ENCODE data around the gene MRPL34.

The MRPL34 gene

GRCh38 chr19:17296976-17297375 is 8.7 kb upstream of the MRPL34 start:
- Histone ChIP-seq H3K4me3 (ENCODE audit: low read depth, low read length) (no peak overlapping the region), H3K27me3 (ENCODE audit: control insufficient read depth, insufficient read depth, low read length) (no peaks in the 10 kb centered on the region), H3K9me3 (ENCODE audit: control insufficient read depth, low read length) (no peaks in the 10 kb centered on the region), H3K36me3 (ENCODE audit: control insufficient read depth, insufficient read depth, low read length) (no peaks in the 10 kb centered on the region), H3K79me2 (peaks cover 3% of the 10 kb centered on the region), H2AFZ (no peak overlapping the region), H3K27ac (peak overlapping the region; percentile 62), H3K9ac (no peak overlapping the region), H3K4me1 (peaks cover 5% of the 10 kb centered on the region), H3K4me2 (ENCODE audit: low read length) (no peak overlapping the region)
- no peak for TF ChIP-seq CTCF (IDR thresholded peaks at IDR 0.05)

- Histone ChIP-seq H3K9me3 (ENCODE audit: control insufficient read depth, low read length) (no peaks in the 10 kb centered on the region), H3K9ac (no peak overlapping the region), H3K36me3 (ENCODE audit: control insufficient read depth, insufficient read depth, low read length) (no peaks in the 10 kb centered on the region), H3K4me2 (ENCODE audit: low read length) (no peak overlapping the region), H3K27ac (no peak overlapping the region), H3K4me1 (peaks cover 20% of the 10 kb centered on the region), H3K4me3 (ENCODE audit: low read depth, low read length) (no peak overlapping the region), H2AFZ (no peak overlapping the region), H3K27me3 (ENCODE audit: control insufficient read depth, insufficient read depth, low read length) (no peaks in the 10 kb centered on the region), H3K79me2 (peaks cover 8% of the 10 kb centered on the region)
- no peak for TF ChIP-seq CTCF (IDR thresholded peaks at IDR 0.05)
Observed at GRCh38 chr19:17300992-17301619, 4.6 kb upstream of the MRPL34 start.

GRCh38 chr19:17302391-17303166 is 3.1 kb upstream of the MRPL34 start:
- Histone ChIP-seq H3K4me3 (ENCODE audit: low read depth, low read length) (peak overlapping the region; percentile 75), H3K27ac (peak overlapping the region; percentile 90), H3K36me3 (ENCODE audit: control insufficient read depth, insufficient read depth, low read length) (no peaks in the 10 kb centered on the region), H2AFZ (peak overlapping the region; percentile 92), H3K4me2 (ENCODE audit: low read length) (peak overlapping the region; percentile 89), H3K79me2 (peaks cover 8% of the 10 kb centered on the region), H3K9me3 (ENCODE audit: control insufficient read depth, low read length) (no peaks in the 10 kb centered on the region), H3K9ac (peak overlapping the region; percentile 42), H3K27me3 (ENCODE audit: control insufficient read depth, insufficient read depth, low read length) (no peaks in the 10 kb centered on the region), H3K4me1 (peaks cover 18% of the 10 kb centered on the region)
- no peak for TF ChIP-seq CTCF (IDR thresholded peaks at IDR 0.05)

- no peaks in the 10 kb centered on the region for H3K9me3 ChIP-seq (ENCODE audit: control insufficient read depth, low read length)
- H3K36me3 ChIP-seq (ENCODE audit: control insufficient read depth, insufficient read depth, low read length): no peaks in the 10 kb centered on the region
- peaks cover 18% of the 10 kb centered on the region for H3K4me1 ChIP-seq
- peak within 1 kb of the TSS; percentile 90 for H3K27ac ChIP-seq
- peak within 1 kb of the TSS; percentile 92 for H2AFZ ChIP-seq
- H3K9ac ChIP-seq: peak within 1 kb of the TSS; percentile 42
- H3K4me2 ChIP-seq (ENCODE audit: low read length): peak within 1 kb of the TSS; percentile 89
- peaks cover 8% of the 10 kb centered on the region for H3K79me2 ChIP-seq
- TF ChIP-seq CTCF (IDR thresholded peaks at IDR 0.05): peak; percentile 86
- no peaks in the 10 kb centered on the region for H3K27me3 ChIP-seq (ENCODE audit: control insufficient read depth, insufficient read depth, low read length)
- peak within 1 kb of the TSS; percentile 75 for H3K4me3 ChIP-seq (ENCODE audit: low read depth, low read length)
Observed at GRCh38 chr19:17303167-17303939, 2.3 kb upstream of the MRPL34 start, which contains the start of gene ABHD8. ABHD8 (minus strand) TSS chr19:17303425; CDS start chr19:17301616, 1,809 bp downstream.

Measured in parathyroid adenoma (tissue), 2 donors.